Upper lobe of left lung (tissue), 4 donors: ENCODE results near the gene IGSF3.

Experiments
- CTCF ChIP-seq, 6 experiments: fragments of 450-650 bp in 4 of 6; fragments of 200-600 bp in 2 of 6; sonication (generic) in 2 of 6; IDR thresholded peaks; one replicate each; pipeline ENCODE4 v1.5.1; 2016 to 2019; ENCODE audit warnings: antibody characterized with exemption in 6 of 6
- EP300 ChIP-seq, 4 donors: sonication (generic); formaldehyde crosslinking; IDR thresholded peaks; one replicate each; pipeline ENCODE4 v1.5.1; 2017; ENCODE audit warnings: antibody characterized with exemption in 4 of 4, control low read depth in 2 of 4
- POLR2A ChIP-seq, 4 donors: fragments of 450-650 bp; IDR thresholded peaks; one replicate each; pipeline ENCODE4 v1.5.1; 2016 to 2017; ENCODE audit warnings: antibody characterized with exemption in 4 of 4, mild to moderate bottlenecking in 2 of 4

GRCh38 chr1:116710420-116711262, 43.1 kb upstream of the IGSF3 start:
- TF ChIP-seq EP300 (IDR thresholded peaks at IDR 0.05) (no peak), CTCF (IDR thresholded peaks at IDR 0.05) (no peak), POLR2A (IDR thresholded peaks at IDR 0.05) (no peak)
